SU-DHL-6 (cell line): ENCODE measurements around the gene ALDH3A1.

Experiments
- H2AFZ ChIP-seq: fragments of 200-600 bp; sonication (generic); 2 replicates; pipeline ENCODE4 v1.6.1; 2014; ENCODE audit warnings: low read depth, mild to moderate bottlenecking, moderate library complexity, mixed read lengths, antibody characterized with exemption, low read length; ENCODE audit not compliant: severe bottlenecking
- H3F3A ChIP-seq: fragments of 200-600 bp; shearing (Covaris generic); 2 replicates; pipeline ENCODE4 v1.6.0; 2016; ENCODE audit warnings: antibody characterized with exemption, mild to moderate bottlenecking; ENCODE audit not compliant: insufficient read depth
- H3K27ac ChIP-seq: fragments of 200-600 bp; sonication (generic); 2 replicates; pipeline ENCODE4 v1.5.1; 2016; ENCODE audit warnings: low read depth, mild to moderate bottlenecking, low read length, moderate library complexity, mixed read lengths
- H3K27me3 ChIP-seq: fragments of 200-600 bp; sonication (generic), shearing (Covaris generic); 2 replicates; pipeline ENCODE4 v1.6.0; 2014; ENCODE audit warnings: mild to moderate bottlenecking, low read length
- H3K36me3 ChIP-seq: fragments of 200-600 bp; sonication (generic); 2 replicates; pipeline ENCODE4 v1.6.1; 2014; ENCODE audit warnings: mild to moderate bottlenecking, low read length, mixed read lengths
- H3K4me2 ChIP-seq: fragments of 300-600, 200-600 bp; shearing (Covaris generic), sonication (generic); 2 replicates; pipeline ENCODE4 v1.6.0; 2014; ENCODE audit warnings: low read length, low read depth, mild to moderate bottlenecking; ENCODE audit not compliant: poor library complexity, severe bottlenecking
- H3K4me3 ChIP-seq: fragments of 200-600 bp; sonication (generic); 2 replicates; pipeline ENCODE4 v1.5.1; 2014; ENCODE audit warnings: antibody characterized with exemption, low read length, mild to moderate bottlenecking, mixed read lengths; ENCODE audit not compliant: insufficient read depth, poor library complexity, severe bottlenecking
- H3K79me2 ChIP-seq: fragments of 200-600 bp; sonication (generic); 2 replicates; pipeline ENCODE4 v1.6.1; 2014; ENCODE audit warnings: mild to moderate bottlenecking, low read length, moderate library complexity; ENCODE audit not compliant: insufficient read depth
- H3K9ac ChIP-seq: fragments of 200-600 bp; sonication (generic); 2 replicates; pipeline ENCODE4 v1.7.0; 2014; ENCODE audit warnings: mild to moderate bottlenecking, low read length
- H3K9me2 ChIP-seq: fragments of 200-600 bp; sonication (generic); replicated peaks from 2 replicates; pipeline ENCODE4 v1.6.1; 2014; ENCODE audit warnings: low read length; ENCODE audit not compliant: insufficient read depth
- H3K9me3 ChIP-seq: fragments of 200-600 bp; sonication (generic); 2 replicates; pipeline ENCODE4 v1.6.1; 2014; ENCODE audit warnings: low read length, mixed read lengths; ENCODE audit not compliant: insufficient read depth
- H4K20me1 ChIP-seq: fragments of 200-600 bp; sonication (generic); 2 replicates; pipeline ENCODE4 v1.6.1; 2014; ENCODE audit warnings: low read depth, mild to moderate bottlenecking, antibody characterized with exemption, low read length, moderate library complexity, mixed read lengths
- EZH2phosphoT487 ChIP-seq: fragments of 200-600 bp; sonication (generic), shearing (Covaris generic); conservative IDR thresholded peaks from 2 replicates; pipeline ENCODE4 v1.6.1; 2018; ENCODE audit warnings: mild to moderate bottlenecking, antibody characterized with exemption, low read length, moderate library complexity, mixed read lengths
- TF ChIP-seq, protein P1 (sequence below): fragments of 200-600 bp; sonication (generic); IDR thresholded peaks from one replicate; pipeline ENCODE4 v1.5.1; 2017; ENCODE audit warnings: antibody characterized with exemption, mild to moderate bottlenecking, low read length, moderate library complexity; ENCODE audit not compliant: insufficient read depth, poor library complexity, severe bottlenecking

Gene ALDH3A1

DNA sequence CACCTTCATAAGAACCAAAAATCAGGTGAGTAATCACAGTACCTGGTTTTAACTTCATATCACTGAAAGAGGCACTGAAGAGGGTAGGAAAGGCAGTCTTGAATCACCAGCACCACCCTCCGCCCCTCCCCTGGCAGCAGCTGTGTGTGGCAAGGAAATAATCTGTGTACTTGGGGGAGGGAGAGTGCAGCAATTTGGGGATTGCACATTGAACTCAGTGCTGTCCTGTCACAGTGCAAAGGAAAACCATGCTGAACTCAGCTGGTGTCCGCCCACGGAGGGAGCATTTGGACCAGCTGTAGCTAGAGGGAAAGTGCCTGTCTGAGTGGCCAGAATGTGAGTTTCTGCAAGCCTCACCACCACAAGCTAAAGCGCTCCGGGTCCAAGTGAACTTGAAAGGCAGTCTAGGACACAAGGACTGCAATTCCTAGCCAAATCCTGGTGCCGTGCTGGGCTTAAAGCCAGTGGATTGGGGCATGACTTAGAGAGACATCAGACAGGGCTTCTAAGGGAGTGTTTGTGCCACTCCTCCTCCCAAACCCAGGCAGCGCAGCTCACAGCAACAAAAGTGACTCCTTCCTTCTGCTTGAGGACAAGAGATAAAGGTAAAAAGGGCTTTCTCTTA lies 39.7 kb upstream of the ALDH3A1 start:
- H3K4me2 ChIP-seq: no peak overlapping the region
- no peak overlapping the region for H3K27ac ChIP-seq
- no peak overlapping the region for H2AFZ ChIP-seq
- H3K27me3 ChIP-seq: no peaks in the 10 kb centered on the region
- no peaks in the 10 kb centered on the region for H3F3A ChIP-seq
- H3K9me3 ChIP-seq: no peaks in the 10 kb centered on the region
- H3K4me3 ChIP-seq: no peak overlapping the region
- no peaks in the 10 kb centered on the region for H3K79me2 ChIP-seq
- H3K36me3 ChIP-seq: no peaks in the 10 kb centered on the region
- H4K20me1 ChIP-seq: no peaks in the 10 kb centered on the region
- no peak for TF ChIP-seq EZH2phosphoT487
- TF ChIP-seq, protein P1, sequence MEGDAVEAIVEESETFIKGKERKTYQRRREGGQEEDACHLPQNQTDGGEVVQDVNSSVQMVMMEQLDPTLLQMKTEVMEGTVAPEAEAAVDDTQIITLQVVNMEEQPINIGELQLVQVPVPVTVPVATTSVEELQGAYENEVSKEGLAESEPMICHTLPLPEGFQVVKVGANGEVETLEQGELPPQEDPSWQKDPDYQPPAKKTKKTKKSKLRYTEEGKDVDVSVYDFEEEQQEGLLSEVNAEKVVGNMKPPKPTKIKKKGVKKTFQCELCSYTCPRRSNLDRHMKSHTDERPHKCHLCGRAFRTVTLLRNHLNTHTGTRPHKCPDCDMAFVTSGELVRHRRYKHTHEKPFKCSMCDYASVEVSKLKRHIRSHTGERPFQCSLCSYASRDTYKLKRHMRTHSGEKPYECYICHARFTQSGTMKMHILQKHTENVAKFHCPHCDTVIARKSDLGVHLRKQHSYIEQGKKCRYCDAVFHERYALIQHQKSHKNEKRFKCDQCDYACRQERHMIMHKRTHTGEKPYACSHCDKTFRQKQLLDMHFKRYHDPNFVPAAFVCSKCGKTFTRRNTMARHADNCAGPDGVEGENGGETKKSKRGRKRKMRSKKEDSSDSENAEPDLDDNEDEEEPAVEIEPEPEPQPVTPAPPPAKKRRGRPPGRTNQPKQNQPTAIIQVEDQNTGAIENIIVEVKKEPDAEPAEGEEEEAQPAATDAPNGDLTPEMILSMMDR: no peak
- no peak overlapping the region for H3K9ac ChIP-seq
- no peaks in the 10 kb centered on the region for H3K9me2 ChIP-seq

DNA sequence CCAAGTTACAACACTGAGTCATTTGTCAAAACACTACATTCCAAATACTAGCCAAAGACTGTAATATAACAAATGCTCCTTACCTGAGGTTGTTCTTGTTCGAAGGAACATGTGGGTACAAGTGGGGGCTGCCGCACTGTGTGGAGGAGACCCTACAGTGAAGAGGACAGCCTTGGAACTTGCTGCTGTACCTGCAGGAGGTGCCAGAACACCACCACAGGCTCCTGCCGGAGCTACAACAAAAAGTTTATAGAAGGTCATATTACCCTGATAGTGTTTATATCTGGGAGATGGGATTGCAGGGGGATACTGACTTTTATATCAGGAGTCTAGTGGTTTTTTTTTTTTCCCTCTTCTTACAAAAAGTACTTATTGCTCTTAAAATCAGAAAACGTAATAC lies 37.8 kb upstream of the ALDH3A1 start:
- H3K27me3 ChIP-seq: no peaks in the 10 kb centered on the region
- no peak overlapping the region for H3K4me2 ChIP-seq
- no peaks in the 10 kb centered on the region for H3F3A ChIP-seq
- H3K9me3 ChIP-seq: no peaks in the 10 kb centered on the region
- no peak overlapping the region for H3K27ac ChIP-seq
- H3K9ac ChIP-seq: no peak overlapping the region
- H2AFZ ChIP-seq: no peak overlapping the region
- H4K20me1 ChIP-seq: no peaks in the 10 kb centered on the region
- H3K36me3 ChIP-seq: no peaks in the 10 kb centered on the region
- H3K4me3 ChIP-seq: no peak overlapping the region
- no peaks in the 10 kb centered on the region for H3K79me2 ChIP-seq
- no peaks in the 10 kb centered on the region for H3K9me2 ChIP-seq
- no peak for TF ChIP-seq EZH2phosphoT487
- TF ChIP-seq, protein P1: no peak

DNA sequence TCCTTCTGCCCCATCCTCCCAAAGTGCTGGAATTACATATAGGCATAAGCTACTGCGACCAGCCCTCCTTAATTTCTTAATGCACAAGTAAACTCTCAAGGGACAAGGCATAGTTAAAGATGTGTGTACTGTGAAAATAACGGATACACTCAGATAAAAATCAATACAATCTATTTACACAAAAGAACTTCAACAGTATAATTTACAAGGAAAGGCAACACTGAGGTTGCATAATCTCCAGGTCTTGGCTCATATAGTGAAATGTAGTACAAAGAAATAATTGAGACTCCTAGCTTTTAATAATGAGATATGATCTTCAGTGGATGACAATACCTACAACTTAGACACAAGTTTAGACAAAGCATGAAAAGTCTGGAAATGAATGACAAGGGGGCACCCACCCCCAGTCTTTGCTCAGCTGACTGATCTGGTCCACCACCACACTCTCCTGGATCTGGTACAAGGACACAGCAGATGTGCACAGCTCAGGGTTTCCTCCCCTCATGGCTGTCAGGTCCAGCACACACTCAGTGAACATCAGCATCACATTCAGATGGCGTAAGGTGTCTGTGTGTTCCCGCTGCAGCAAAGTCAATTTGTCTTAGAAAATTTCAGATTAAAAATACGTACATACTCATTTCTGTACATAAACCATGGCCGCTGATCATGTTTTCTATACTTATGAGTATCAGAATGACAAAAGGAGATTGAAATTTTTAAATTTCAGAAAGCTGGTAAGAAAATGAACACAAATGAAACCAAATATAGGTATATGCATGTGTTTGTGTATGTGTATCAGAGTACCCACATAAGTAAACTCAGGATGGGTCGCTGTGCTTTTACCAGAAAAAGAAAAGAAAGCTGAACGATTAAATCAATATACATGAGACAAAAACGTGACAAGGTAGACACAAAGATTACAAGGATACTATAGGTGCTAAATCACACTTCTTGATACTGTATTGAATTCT lies 33.7 kb upstream of the ALDH3A1 start:
- Histone ChIP-seq H3F3A (no peaks in the 10 kb centered on the region), H3K9ac (no peak overlapping the region), H3K79me2 (no peaks in the 10 kb centered on the region), H3K9me3 (no peaks in the 10 kb centered on the region), H4K20me1 (no peaks in the 10 kb centered on the region), H3K27ac (no peak overlapping the region), H2AFZ (no peak overlapping the region), H3K27me3 (no peaks in the 10 kb centered on the region), H3K4me3 (no peak overlapping the region), H3K9me2 (no peaks in the 10 kb centered on the region), H3K4me2 (no peak overlapping the region), H3K36me3 (no peaks in the 10 kb centered on the region)
- TF ChIP-seq, protein P1: no peak
- TF ChIP-seq EZH2phosphoT487: no peak
